GM19395 (cell line): ENCODE measurements around the gene RNF151.
"Not testable (repeated sequence)": the region's sequence is repeated elsewhere in the genome, so short reads cannot be mapped to it uniquely, and the experiment has no call there.

Experiments used
- ATAC-seq: cut with Tn5 transposase; IDR thresholded peaks from one replicate; pipeline ENCODE4 v1.9.1; 2021; ENCODE audit warnings: mild to moderate bottlenecking, moderate library complexity; ENCODE audit not compliant: unreplicated experiment

The RNF151 gene

GRCh38 chr16:1938910-1939309 lies 27.7 kb upstream of the RNF151 start:
- no peak for ATAC-seq

DNA sequence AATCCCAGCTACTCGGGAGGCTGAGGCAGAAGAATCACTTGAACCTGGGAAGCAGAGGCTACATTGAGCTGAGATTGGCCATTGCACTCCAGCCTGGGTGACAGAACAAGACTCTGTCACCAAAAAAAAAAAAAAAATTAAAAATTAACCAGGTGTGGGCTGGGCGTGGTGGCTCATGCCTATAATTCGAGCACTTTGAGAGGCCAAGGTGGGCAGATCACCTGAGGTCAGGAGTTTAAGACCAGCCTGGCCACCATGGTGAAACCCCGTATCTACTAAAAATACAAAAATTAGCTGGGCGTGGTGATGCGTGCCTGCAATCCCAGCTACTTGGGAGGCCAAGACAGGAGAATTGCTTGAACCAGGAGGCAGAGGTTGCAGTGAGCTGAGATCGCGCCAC lies 26.8 kb upstream of the RNF151 start:
- ATAC-seq, result not testable (repeated sequence)

- no peak for ATAC-seq
Measured at GRCh38 chr16:1940273-1941161, 26.1 kb upstream of the RNF151 start.

DNA sequence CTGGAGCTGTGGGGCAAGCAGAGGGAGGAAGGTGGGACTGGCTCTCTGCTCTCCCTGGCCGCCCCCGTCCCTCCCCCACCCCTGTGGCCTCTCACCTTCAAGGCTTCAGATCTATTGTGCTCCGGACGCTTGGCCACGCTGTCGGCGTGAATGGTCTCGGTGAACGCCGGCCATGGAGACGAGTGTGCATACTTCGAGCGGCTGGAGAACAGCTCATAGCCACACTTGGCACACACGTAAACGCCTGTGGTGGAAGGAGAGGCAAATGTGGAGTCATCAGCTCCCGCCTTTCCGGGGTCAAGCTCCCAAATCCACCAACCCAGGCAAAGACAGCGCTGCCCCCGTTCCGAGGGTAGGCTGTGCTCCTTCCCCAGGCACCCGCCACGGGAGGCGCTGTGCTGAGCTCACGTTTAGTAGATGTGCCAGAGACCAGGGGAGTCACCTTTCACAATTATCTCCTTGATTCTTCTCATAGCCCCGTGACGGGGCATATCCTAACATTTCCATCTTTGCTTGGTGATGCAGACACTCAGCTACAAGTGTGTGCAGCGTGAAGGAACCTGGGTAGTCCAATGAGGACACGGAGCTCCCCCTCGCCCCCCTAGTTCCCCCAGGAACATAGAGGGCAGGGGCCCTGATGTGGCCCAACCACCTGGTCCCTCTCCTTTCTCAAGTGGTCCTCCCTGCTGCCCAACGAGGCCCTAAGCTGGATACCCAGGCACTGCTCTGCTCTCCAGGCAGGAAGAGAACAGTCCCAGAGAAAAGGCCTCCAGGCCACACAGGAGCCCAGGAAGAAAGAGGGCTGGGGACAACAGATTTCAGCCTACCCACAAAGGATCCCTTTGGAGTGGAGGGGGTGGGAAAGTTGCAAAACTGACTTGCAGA lies 25.3 kb upstream of the RNF151 start:
- ATAC-seq, result no peak

DNA sequence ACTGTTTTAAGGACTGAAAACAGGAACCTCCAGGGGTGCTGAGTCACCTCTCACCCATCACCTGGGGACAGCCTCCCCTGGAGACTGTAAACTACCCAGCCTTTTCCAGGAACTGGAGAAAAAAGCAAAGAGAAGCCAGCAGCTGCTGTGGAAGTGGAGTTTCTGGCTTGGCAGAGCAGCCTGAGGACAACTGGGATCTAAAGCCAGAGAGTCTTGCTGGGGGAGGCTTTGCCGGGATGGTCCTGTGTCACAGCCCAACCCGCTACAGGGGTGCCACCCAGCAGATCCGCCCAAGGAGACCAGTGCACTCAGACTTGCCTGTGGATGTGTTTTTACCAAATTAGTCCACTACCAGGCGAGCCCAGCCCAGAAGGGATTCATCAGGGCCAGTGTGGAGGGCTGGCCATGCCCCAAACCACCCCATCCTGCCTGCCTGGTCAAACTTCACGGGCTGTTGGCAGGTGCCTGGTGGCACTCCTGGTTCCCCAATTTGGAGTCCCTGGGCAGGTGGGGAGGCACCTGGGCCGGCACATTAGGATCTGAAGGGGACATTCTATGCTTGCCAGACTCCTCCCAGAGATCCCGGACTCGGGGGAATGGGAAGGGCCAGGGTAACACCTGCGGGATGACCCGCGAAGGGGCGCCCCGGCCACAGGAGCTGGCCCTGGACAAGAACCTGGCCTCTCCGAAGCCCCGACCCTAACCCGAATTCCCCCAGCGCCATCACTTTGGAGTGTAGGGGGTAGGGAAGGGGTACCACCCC lies 24.4 kb upstream of the RNF151 start:
- no peak for ATAC-seq

- ATAC-seq, result peak; percentile 86
Measured at GRCh38 chr16:1942810-1943726, 23.6 kb upstream of the RNF151 start, which contains the start of gene MSRB1. Gene MSRB1, minus strand, starts transcription at chr16:1943199. Its CDS starts 43 bp downstream, at chr16:1943156.

DNA sequence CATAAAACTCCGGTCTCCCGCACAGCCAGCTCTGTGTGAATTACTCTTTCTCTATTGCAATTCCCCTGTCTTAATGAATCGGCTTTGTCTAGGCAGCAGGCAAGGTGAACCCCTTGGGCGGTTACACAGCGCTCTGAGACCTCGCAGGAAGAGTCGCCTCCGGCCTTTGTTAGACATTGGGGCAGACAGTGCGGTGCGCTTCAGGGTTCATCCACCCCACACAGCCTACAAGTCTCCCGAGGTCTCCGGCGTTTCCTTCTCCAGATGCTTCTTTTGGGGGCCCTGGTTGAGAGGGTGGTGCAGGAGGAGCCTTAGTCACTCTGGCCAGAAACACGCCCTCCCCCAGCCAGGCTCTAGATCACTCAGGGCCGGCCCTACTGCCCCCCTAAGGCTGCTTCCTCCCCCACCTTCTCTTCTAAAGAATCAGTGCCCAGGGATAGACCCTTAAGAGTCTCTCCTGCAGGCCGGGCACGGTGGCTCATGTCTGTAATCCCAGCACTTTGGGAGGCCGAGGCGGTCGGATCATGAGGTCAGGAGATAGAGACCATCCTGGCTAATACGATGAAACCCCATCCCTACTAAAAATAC lies 21.9 kb upstream of the RNF151 start:
- ATAC-seq, result no peak

DNA sequence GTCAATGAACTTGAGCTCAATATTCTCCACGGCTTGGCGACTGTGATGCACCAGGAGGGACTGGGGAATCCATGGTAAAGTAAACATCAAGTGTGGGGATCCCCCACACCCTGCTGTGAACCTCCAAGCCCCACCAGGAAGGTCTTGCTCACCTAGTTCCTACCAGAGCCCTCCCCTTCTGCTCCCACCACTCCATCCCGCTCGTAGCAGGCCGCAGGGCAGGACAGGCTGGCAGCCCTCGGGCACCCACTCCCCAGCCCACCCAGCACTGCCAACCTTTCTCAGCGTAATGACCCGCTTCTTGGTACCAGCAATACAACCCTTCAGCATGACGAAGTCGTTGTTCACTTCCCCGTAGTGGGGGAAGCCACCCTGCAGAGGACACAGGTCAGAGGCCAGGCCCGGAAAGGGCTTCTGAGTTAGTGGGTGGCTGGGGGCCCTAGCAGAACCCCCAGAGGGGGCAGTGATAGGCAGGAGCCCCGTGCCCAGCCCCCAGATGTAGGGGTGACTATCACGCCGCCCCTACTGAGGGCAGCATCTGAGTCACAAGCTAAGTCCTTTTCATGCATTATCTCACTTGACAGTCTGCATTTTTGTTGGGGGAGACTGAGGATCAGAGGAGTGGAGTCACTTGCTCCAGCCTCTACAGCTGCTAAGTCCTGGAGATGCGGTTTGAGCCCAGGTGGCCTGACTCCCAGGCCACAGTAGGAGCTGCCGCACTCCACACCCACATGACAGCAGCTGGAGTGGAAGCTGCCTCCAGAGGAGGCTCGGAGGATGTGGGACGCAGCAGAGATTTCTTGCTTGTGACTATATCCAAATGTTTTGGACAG lies 20.9 kb upstream of the RNF151 start:
- no peak for ATAC-seq

DNA sequence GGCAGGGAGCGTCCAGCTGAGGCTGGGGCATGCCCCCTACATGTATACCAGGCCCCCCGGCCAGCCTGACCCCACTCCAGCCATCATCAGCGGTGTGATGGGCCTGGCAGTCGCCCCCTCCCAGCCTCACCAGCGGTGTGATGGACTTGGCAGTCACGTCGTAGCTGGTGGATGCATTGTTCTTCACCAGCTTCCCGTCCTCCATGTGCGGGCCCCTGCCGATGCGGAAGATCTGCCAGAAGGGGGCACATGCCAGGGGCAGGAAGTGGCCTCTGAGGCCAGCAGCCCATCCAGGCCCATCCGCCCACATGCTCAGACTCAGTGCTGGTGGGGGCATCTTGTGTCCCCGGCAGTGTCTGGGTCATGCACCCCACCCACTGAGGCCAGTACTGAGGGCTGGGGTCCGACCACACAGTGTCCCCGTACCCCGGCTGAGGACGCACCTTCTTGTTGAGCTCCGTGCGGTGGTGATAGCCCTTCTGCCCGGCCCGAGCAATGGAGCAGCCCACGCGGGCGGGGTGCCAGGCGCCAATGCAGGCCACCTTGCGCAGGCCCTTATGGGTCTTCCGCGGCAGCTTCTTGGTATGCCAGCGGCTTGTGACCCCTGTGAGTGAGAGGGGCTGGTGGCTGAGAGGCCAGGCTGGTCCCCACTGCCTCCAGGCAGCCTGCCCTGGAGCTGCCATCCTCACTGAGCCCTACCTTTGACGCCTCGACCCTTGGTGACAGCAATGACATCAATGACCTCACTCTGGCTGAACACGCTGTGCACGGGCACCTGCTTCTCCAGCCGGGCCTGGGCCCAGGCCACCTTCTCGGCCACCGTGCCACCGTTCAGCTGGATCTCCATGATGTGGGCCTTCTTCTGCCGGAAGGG lies 19.9 kb upstream of the RNF151 start:
- no peak for ATAC-seq

GRCh38 chr16:1947369-1947670 lies 19.3 kb upstream of the RNF151 start:
- ATAC-seq, result no peak

GRCh38 chr16:1949507-1949906 lies 17.1 kb upstream of the RNF151 start:
- no peak for ATAC-seq

- ATAC-seq, result no peak
Measured at GRCh38 chr16:1950047-1950446, 16.6 kb upstream of the RNF151 start.

DNA sequence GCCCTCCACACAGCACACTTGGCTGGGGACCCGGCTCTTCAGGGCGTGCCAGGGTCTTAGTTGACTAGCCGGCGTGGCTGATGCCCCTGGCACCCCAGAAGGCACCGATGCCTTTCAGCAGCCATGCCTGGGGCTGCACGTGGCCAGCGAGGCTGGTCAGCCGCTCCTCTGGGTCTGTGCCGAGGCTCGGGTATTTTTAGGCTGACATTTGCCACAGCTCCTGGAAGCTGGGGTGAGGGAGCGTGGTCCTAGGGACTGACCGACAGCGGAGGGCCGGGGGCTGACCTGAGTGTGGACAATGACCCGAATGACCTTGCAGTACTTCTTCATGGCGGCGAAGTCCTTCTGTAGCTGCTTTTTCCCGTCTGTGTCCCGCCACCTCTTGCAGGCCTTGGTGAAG lies 16.1 kb upstream of the RNF151 start:
- ATAC-seq, result no peak

DNA sequence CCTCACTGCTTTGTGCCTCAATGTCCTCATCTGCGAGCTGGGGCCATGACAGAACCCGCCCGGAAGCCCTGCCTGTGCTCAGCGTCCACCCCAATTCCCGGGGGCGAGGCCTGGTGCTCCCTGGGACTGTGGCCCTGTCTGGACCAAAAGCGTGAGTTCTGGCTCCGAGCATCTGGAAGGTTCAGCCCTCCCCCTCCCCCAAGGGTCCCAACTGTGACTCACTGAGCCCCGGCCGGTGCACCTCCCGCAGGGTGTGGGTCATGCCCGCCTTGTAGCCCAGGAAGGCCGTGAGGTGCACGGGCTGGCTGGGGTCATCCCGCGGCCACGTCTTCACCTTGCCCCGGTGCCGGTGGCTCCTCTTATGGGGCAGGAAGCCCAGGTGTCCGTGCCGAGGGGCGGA lies 12.9 kb upstream of the RNF151 start:
- no peak for ATAC-seq

DNA sequence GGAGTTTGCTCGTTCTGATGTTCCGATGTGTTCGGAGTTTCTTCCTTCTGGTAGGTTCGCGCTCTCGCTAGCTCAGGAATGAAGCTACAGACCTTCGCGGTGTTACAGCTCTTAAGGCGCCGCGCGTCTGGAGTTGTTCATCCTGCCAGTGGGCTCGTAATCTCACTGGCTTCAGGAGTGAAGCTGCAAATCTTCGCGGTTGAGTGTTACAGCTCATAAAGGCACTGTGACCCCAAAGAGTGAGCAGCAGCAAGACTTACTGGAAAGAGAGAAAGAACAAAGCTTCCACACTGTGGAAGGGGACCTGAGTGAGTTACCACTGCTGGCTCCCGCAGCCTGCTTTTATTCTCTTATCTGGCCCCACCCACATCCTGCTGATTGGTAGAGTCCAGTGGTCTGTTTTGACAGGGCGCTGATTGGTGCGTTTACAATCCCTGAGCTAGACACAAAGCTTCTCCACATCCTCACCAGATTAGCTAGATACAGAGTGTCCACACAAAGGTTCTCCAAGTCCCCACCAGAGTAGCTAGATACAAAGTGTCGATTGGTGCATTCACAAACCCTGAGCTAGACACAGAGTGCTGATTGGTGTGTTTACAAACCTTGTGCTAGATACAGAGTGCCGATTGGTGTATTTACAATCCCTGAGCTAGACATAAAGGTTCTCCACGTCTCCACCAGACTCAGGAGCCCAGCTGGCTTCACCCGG lies 9.1 kb upstream of the RNF151 start:
- ATAC-seq, result not testable (repeated sequence)

DNA sequence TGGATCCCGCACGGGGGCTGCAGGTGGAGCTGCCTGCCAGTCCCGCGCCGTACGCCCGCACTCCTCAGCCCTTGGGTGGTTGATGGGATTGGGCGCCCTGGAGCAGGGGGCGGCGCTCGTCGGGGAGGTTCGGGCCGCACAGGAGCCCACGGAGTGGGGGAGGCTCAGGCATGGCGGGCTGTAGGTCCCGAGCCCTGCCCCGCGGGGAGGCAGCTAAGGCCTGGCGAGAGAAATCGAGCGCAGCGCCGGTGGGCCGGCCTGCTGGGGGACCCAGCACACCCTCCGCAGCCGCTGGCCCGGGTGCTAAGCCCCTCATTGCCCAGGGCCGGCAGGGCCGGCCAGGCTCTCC lies 8.5 kb upstream of the RNF151 start:
- ATAC-seq, result not testable (repeated sequence)

DNA sequence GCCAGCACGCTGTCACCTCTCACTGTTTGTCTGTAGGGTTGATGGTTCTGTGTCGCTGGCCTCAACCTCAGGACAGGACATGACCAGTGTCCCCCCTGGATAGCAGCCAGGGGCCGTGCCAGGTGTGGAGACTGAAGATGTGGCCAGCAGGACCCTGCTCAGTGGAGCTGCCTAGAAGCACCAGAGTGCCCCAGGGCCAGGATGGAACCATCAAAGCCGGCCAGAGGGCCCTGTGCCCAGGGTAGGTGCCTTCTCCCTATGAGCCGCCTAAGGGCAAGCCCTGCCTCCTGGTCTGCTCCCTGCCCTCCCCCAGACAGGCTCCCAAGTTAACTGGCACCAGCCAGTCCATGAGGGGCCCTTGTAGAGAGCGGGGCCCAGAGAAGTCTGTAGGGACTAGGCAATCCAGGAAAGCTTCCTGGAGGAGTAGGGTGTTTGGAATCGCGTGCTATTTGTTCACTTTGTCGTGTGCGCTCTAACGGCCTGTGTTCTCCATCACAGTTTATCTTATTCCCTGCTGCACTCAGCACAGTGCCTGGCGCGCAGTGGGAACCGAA lies 7.9 kb upstream of the RNF151 start:
- no peak for ATAC-seq
